Transverse colon (tissue), 4 donors: Measurements from ENCODE around the gene EIF2S2. TPM values are rescaled to one million over a fixed set of nuclear protein-coding genes. Genes with fewer than 3 reads are reported as not detected.
"Not testable (repeated sequence)": the region's sequence is repeated elsewhere in the genome, so short reads cannot be mapped to it uniquely, and the experiment has no call there.

ENCODE experiments used
- DNase-seq: peaks from one replicate; pipeline ENCODE4 v3.0.0-alpha.2; 2019
- H3K27ac ChIP-seq, 4 donors: fragments of 200-600 bp; sonication (generic); 2 replicates each; pipeline ENCODE4 v1.5.1; 2016 to 2018; ENCODE audit warnings: inconsistent platforms in 4 of 4
- H3K27me3 ChIP-seq: fragments of 200-600 bp; sonication (generic); 2 replicates; pipeline ENCODE4 v1.5.1; 2017; ENCODE audit warnings: inconsistent platforms
- H3K36me3 ChIP-seq, 4 donors: fragments of 200-600 bp; sonication (generic); 2 replicates each; pipeline ENCODE4 v1.5.1; 2017 to 2019; ENCODE audit warnings: inconsistent platforms in 4 of 4
- H3K4me1 ChIP-seq, 4 donors: fragments of 200-600 bp; sonication (generic); 2 replicates each; pipeline ENCODE4 v1.5.1; 2017 to 2020; ENCODE audit warnings: inconsistent platforms in 4 of 4
- H3K4me3 ChIP-seq, 4 donors: fragments of 200-600 bp; sonication (generic); 1 replicate in 1 of 4; 2 replicates in 3 of 4; pipeline versions ENCODE4 v1.5.1 to v1.6.1; 2017 to 2019; ENCODE audit warnings: inconsistent platforms in 4 of 4
- H3K9me3 ChIP-seq, 2 donors: fragments of 200-600 bp; sonication (generic); 2 replicates each; pipeline ENCODE4 v1.5.1; 2017 to 2019; ENCODE audit warnings: inconsistent platforms in 2 of 2
- EP300 ChIP-seq: sonication (generic); formaldehyde crosslinking; IDR thresholded peaks from one replicate; pipeline ENCODE4 v1.6.1; 2017; ENCODE audit warnings: antibody characterized with exemption, low read depth
- POLR2A ChIP-seq: fragments of 450-650 bp; IDR thresholded peaks from one replicate; pipeline ENCODE4 v1.6.1; 2016; ENCODE audit warnings: antibody characterized with exemption, mild to moderate bottlenecking, moderate library complexity
- POLR2AphosphoS5 ChIP-seq, 3 donors: sonication (generic); formaldehyde crosslinking; IDR thresholded peaks; one replicate each; pipeline ENCODE4 v1.6.1; 2016; ENCODE audit warnings: antibody characterized with exemption in 3 of 3
- WGBS, 2 donors: methylation state at CpG; one replicate each; pipeline ENCODE4 v1.1.5; 2018; ENCODE audit warnings: low coverage in 1 of 2; 5-methylcytosine and 5-hydroxymethylcytosine counted together
- in situ Hi-C, 4 donors: fragments of 200-750 bp; cut with MboI; loops; one replicate each; pipeline versions ENCODE4 v1.15.0 to v1.15.1; 2017; ENCODE audit warnings: low sequenced_read_pairs in 3 of 4, low pct_ligation_motif_present in 1 of 4, low pct_unique_long_range_greater_than_20kb in 1 of 4
- intact Hi-C: fragments of 100-400 bp; cut with DNase I; formaldehyde crosslinking; loops from one replicate; pipeline ENCODE4 v1.15.1; 2023; ENCODE audit warnings: low total_unique reads
- total RNA-seq, 4 donors: library from RNA; depleted of rRNA; stranded (reverse); fragments of >200 nt; gene quantifications; one replicate each; pipeline ENCODE4 v1.1.0, GENCODE V29; 2016
- TF ChIP-seq, protein P1 (sequence below), 5 experiments: fragments of 200-600 bp in 3 of 5; fragments of 450-650 bp in 2 of 5; sonication (generic) in 3 of 5; IDR thresholded peaks; 1 replicate in 2 of 5; 2 replicates in 3 of 5; pipeline ENCODE4 v1.5.1; 2016 to 2017; ENCODE audit warnings: antibody characterized with exemption in 5 of 5, inconsistent platforms in 3 of 5, mild to moderate bottlenecking in 2 of 5, moderate library complexity in 1 of 5

The EIF2S2 gene, protein sequence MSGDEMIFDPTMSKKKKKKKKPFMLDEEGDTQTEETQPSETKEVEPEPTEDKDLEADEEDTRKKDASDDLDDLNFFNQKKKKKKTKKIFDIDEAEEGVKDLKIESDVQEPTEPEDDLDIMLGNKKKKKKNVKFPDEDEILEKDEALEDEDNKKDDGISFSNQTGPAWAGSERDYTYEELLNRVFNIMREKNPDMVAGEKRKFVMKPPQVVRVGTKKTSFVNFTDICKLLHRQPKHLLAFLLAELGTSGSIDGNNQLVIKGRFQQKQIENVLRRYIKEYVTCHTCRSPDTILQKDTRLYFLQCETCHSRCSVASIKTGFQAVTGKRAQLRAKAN
- total RNA-seq: 10 to 100 TPM; 15.3 to 42.1 (median 23.9) TPM

DNA sequence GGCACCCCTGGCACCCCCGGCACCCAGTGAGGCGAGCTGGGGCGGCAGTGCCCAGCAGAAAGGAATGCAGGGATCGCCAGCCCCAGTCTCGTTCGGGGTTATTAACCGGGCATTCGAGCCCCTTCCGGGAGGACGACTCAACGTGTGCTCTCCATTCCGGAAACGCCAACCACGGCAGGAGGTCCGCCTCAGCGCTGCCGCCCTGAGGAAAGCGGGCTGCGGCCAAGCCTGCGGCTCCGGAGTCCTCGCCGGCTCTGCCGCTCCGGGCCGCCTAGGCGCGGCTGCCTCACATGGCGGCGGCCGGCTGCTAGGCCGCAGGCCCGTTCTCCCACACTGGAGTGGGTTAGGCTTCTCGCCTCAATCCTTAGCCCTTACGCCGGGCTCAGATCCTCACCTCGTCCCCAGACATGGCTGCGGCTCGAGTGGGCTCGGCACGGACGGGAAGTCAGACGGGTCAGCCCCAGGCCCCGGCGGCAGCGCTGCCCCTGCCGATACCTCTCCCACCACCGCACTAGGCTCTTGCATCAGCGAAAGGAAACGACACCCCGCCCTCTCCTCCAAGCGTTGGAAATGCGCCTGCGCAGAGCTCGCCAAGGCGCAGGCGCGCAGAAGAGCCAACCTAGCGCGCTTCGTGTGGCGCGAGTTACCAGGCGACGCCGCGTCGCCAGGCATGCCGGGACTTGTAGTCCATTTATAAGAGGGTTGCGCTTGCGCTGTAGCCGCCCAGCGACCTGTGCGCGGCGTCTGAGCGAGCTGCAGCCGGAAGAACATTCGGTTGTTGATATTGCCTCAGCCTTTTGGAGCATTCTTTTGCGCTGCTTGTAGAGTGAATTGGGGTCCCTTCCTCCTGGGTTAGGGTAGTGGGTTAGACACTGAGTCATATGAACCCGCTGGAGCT, at the start of gene EIF2S2:
Gene EIF2S2 (minus strand): TSS at position 542 of the 898 bp plus-strand sequence. CDS start 133 bp downstream, at position 409.
- no peaks in the 10 kb centered on the region for H3K9me3 ChIP-seq
- H3K27me3 ChIP-seq: no peaks in the 10 kb centered on the region
- peak within 1 kb of the TSS; percentile 96 to 100 (median 96) for H3K27ac ChIP-seq
- intact Hi-C loops: no loop called here
- peaks cover 12 to 42% (median 23%) of the 10 kb centered on the region in 4 donors for H3K4me1 ChIP-seq
- peak within 1 kb of the TSS; percentile 58 to 98 (median 76) for H3K4me3 ChIP-seq
- 0% methylated on average over 35 of the region's 81 CpGs; no CpG with 5 or more reads in 1 of the 2 donors for WGBS, 2 donors
- peak; percentile 98 for TF ChIP-seq POLR2A
- TF ChIP-seq, protein P1, sequence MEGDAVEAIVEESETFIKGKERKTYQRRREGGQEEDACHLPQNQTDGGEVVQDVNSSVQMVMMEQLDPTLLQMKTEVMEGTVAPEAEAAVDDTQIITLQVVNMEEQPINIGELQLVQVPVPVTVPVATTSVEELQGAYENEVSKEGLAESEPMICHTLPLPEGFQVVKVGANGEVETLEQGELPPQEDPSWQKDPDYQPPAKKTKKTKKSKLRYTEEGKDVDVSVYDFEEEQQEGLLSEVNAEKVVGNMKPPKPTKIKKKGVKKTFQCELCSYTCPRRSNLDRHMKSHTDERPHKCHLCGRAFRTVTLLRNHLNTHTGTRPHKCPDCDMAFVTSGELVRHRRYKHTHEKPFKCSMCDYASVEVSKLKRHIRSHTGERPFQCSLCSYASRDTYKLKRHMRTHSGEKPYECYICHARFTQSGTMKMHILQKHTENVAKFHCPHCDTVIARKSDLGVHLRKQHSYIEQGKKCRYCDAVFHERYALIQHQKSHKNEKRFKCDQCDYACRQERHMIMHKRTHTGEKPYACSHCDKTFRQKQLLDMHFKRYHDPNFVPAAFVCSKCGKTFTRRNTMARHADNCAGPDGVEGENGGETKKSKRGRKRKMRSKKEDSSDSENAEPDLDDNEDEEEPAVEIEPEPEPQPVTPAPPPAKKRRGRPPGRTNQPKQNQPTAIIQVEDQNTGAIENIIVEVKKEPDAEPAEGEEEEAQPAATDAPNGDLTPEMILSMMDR (IDR thresholded peaks at IDR 0.05): peak in 1 of 5 experiments; percentile 19
- TF ChIP-seq POLR2AphosphoS5 (IDR thresholded peaks at IDR 0.05): peak; percentile 97 to 99 (median 99)
- no peak for TF ChIP-seq EP300
- in situ Hi-C loops: no loop called here
- peaks cover 0 to 8% (median 2%) of the 10 kb centered on the region in 4 donors for H3K36me3 ChIP-seq
- peak; percentile 97 for DNase-seq

DNA sequence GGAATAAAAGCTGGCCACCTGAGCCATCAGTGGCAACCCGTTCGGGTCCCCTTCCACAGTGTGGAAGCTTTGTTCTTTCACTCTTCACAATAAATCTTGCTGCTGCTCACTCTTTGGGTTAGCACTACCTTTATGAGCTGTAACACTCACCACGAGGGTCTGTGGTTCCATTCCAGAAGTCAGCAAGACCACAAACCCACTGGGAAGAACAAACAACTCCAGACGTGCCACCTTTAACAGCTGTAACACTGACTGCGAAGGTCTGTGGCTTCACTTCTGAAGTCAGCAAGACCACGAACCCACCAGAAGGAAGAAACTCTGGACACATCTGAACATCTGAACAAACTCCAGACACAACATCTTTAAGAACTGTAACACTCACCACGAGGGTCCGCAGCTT, 45.7 kb upstream of the EIF2S2 start:
- in situ Hi-C loops, H3K4me1 ChIP-seq, H3K4me3 ChIP-seq, H3K9me3 ChIP-seq, H3K27ac ChIP-seq, H3K27me3 ChIP-seq, DNase-seq, H3K36me3 ChIP-seq, intact Hi-C loops: not testable (repeated sequence)
- 77 to 100% methylated on average over 2 to 8 of the region's 8 CpGs for WGBS, 2 donors

DNA sequence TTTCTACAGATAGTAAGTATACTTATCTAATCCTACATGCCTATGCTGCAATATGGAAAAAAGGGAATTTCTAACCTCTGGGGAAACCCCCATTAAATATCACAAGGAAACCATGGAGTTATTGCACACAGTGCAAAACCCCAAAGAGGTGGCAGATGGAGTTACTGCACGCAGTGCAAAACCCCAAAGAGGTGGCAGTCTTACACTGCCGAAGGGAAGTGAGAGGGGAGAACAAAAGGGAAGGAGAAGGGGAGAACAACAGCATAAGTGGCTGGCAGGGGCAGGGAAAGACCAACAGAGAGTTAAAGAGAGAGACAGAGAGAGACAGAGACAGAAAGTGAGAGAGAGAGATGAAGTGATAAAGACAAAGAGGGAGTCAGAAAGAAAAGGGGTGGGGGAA, 43.8 kb upstream of the EIF2S2 start:
- in situ Hi-C loops: no loop called here
- DNase-seq: no peak
- no peaks in the 10 kb centered on the region for H3K9me3 ChIP-seq
- TF ChIP-seq, protein P1 (IDR thresholded peaks at IDR 0.05): no peak
- TF ChIP-seq EP300: no peak
- no peaks in the 10 kb centered on the region for H3K36me3 ChIP-seq
- H3K27ac ChIP-seq: no peak overlapping the region
- intact Hi-C loops: no loop called here
- no peak overlapping the region for H3K4me3 ChIP-seq
- H3K27me3 ChIP-seq: no peaks in the 10 kb centered on the region
- 56 to 70% methylated on average over 2 of the region's 2 CpGs for WGBS, 2 donors
- no peaks in the 10 kb centered on the region for H3K4me1 ChIP-seq

DNA sequence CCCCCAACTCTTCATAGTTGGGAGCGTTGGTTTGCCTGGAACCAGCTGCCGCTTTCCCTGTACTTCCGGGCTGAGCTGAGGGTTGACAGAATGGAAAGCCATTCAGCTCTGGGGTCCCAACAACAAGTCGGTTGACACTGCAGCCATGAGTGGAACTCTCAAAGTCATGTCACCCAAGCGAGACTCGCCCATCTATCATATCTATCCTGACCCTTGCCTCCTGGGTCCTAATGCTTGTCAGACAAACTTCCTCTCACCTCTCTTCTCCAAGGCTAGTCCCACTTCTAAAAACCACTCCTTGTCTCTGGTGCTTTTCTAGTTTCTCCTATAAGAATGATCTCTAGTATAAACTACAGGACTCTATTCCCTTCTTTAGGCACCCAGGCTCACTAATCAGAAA, 41.1 kb upstream of the EIF2S2 start:
- H3K9me3 ChIP-seq, H3K27ac ChIP-seq, H3K27me3 ChIP-seq, H3K4me1 ChIP-seq, in situ Hi-C loops, intact Hi-C loops, H3K4me3 ChIP-seq, DNase-seq, H3K36me3 ChIP-seq: not testable (repeated sequence)
- 89% methylated on average over 6 of the region's 6 CpGs; no CpG with 5 or more reads in 1 of the 2 donors for WGBS, 2 donors

DNA sequence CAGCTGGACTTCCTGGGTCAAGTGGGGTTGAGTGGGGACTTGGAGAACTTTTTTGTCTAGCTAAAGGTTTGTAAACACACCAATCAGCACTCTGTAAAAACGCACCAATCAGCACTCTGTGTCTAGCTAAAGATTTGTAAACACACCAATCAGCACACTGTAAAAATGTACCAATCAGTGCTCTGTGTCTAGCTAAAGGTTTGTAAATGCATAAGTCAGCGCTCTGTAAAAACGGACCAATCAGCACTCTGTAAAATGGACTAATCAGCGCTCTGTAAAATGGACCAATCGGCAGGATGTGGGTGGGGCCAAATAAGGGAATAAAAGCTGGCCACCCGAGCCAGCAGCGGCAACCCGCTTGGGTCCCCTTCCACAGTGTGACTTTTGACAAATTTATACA, 40.0 kb upstream of the EIF2S2 start:
- DNase-seq, in situ Hi-C loops, H3K4me1 ChIP-seq, H3K36me3 ChIP-seq, H3K27ac ChIP-seq, intact Hi-C loops, H3K9me3 ChIP-seq, H3K27me3 ChIP-seq, H3K4me3 ChIP-seq: not testable (repeated sequence)
- whole genome bisulfite sequencing, 2 donors: 92% methylated on average over 8 of the region's 8 CpGs
